Measurements from ENCODE around the gene GSC2. TPM values are rescaled to one million over a fixed set of nuclear protein-coding genes. Genes with fewer than 3 reads are reported as not detected.

Gene GSC2
- total RNA-seq, 2 experiments from 2014 or later, result not detected

DNA sequence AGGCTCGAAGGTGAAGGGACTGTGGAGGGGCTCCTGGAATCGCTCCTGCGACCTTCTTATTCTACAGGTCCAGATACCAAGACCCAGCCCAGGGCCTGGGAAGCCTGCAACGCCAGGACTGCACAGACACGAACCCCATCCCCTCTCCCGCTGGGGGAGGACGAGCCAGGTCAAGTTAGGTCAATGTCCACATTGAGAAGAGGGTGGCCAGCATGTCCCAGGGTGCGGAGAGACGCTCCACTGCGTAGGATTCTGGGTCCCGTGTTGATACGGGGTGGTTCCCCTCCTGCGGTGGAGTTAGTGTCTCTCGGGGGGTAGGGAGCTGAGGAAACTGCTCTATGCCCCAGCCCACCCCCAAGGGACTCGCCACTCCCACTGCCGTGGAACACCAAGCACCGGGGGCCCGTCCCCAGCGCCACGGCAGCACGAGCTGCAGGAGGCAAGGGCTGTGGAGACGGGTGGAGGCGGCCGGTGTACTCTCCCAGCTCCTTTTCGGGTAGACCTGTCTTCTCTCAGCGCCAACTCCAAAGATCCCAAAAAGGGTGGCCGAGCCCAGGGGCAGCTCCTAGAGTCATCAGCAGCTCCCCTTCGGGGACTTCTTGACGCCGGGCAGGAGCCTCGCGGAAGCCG is 1.6 kb downstream of the GSC2 start:
- Mint-ChIP-seq H3K36me3 (ENCODE audit: low read depth) (peaks cover 6% of the 10 kb centered on the region), H3K9me3 (no peaks in the 10 kb centered on the region), H3K4me1 (ENCODE audit: low read depth) (peaks cover 12% of the 10 kb centered on the region), H3K27ac (no peak overlapping the region), H3K27me3 (peaks cover 24% of the 10 kb centered on the region), H3K4me3 (no peak overlapping the region)
- POLR2A ChIA-PET, result interaction anchor here (0.6 to 1.0 kb wide), 2 partner anchors 27 to 1019 kb away, joined by 4 read pairs; no protein-coding TSS in a partner anchor
- DNase-seq (no peak), ATAC-seq (no peak)
- intact Hi-C loops (cut with micrococcal nuclease), result no loop called here
- CTCF ChIA-PET, result interaction anchor here (1.9 kb wide), 1 partner anchor 9 kb away, joined by 8 read pairs; no protein-coding TSS in a partner anchor
- TF ChIP-seq, protein P1, sequence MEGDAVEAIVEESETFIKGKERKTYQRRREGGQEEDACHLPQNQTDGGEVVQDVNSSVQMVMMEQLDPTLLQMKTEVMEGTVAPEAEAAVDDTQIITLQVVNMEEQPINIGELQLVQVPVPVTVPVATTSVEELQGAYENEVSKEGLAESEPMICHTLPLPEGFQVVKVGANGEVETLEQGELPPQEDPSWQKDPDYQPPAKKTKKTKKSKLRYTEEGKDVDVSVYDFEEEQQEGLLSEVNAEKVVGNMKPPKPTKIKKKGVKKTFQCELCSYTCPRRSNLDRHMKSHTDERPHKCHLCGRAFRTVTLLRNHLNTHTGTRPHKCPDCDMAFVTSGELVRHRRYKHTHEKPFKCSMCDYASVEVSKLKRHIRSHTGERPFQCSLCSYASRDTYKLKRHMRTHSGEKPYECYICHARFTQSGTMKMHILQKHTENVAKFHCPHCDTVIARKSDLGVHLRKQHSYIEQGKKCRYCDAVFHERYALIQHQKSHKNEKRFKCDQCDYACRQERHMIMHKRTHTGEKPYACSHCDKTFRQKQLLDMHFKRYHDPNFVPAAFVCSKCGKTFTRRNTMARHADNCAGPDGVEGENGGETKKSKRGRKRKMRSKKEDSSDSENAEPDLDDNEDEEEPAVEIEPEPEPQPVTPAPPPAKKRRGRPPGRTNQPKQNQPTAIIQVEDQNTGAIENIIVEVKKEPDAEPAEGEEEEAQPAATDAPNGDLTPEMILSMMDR (IDR thresholded peaks at IDR 0.05), result no peak

DNA sequence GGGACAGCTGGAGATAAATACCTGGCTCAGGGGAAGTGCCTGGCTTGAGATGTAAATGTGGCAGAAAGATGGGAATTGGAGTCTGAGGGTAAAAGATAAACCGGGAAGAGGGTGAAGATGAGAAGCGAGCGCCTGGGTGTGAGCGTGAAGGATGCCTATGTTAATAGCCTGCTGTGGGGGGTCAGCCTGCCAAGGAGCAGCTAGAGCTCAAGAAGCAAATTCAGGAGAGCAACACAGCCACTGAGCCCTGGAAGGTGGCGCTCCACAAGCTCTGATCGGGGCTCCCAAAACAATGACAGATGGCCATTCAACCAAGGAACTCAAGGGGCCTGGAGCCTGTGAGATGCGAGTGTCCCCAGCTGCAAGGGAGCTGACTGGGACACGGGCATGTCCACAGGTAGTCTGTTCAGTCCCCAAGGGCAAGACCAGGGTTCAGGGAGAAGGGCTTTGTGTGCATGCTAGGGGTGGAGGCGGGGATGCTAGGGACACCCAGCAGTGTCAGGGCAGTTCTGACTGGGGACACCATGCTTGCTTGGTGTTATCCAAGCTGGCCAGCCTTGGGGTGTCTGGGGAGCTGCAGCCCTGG is 2.8 kb downstream of the GSC2 start:
- TF ChIP-seq, protein P1 (IDR thresholded peaks at IDR 0.05), result no peak
- Mint-ChIP-seq H3K4me1 (ENCODE audit: low read depth) (peaks cover 18% of the 10 kb centered on the region), H3K36me3 (ENCODE audit: low read depth) (peaks cover 6% of the 10 kb centered on the region), H3K27ac (no peak overlapping the region), H3K27me3 (peaks cover 20% of the 10 kb centered on the region), H3K4me3 (no peak overlapping the region), H3K9me3 (no peaks in the 10 kb centered on the region)
- ChIA-PET CTCF (interaction anchor here (1.0 to 1.9 kb wide), 3 partner anchors 11 to 483 kb away, joined by 4 to 8 read pairs (median 5); no protein-coding TSS in a partner anchor), POLR2A (interaction anchor here (0.9 to 1.0 kb wide), 2 partner anchors 9 to 105 kb away, joined by 3 to 4 read pairs; no protein-coding TSS in a partner anchor)
- no peak for ATAC-seq
- intact Hi-C loops (cut with micrococcal nuclease), result no loop called here
- DNase-seq, result no peak

DNA sequence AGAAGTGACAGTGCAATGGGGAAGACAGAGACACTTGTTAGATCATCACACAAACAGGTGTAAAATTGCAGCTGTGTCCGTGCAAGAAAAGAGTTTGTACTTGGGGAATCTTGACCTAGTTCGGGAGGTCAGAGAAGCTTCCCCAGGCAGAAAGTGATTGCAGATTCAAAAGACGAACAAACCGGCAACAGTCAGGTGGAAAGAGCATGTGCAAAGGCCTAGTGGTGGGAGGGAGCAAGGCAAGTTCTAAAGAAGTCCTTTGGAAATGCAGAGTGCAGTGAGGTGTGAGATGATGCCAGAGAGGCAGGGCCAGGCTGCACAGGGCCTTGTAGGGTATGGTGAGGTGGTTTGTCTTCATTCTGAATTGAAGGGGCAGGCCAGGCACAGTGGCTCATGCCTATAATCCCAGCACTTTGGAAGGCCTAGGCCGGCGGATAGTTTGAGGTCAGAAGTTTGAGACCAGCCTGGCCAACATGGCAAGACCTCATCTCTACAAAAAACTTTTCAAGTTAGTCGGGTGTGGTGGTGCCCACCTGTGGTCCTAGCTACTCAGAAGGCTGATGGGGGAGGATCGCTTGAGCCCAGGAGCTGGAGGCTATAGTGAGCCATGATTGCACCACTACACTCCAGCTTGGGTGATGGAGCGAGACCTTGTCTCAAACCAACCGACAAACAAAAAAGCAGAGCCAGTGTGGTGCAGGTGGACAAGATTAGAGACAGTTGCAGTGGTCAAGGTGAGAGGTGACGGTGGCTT is 3.7 kb downstream of the GSC2 start:
- ChIA-PET POLR2A (interaction anchor here (0.9 to 1.0 kb wide), 2 partner anchors 10 to 106 kb away, joined by 3 to 4 read pairs; no protein-coding TSS in a partner anchor), CTCF (interaction anchor here (1.0 to 2.2 kb wide), 4 partner anchors 11 to 484 kb away, joined by 4 to 11 read pairs (median 6); partner anchors contain the start of gene SLC25A1)
- H3K4me1 Mint-ChIP-seq (ENCODE audit: low read depth), result peaks cover 18% of the 10 kb centered on the region
- no peak overlapping the region for H3K27ac Mint-ChIP-seq
- H3K9me3 Mint-ChIP-seq, result no peaks in the 10 kb centered on the region
- no peak overlapping the region for H3K4me3 Mint-ChIP-seq
- TF ChIP-seq, protein P1 (IDR thresholded peaks at IDR 0.05), result no peak
- H3K27me3 Mint-ChIP-seq, result peaks cover 14% of the 10 kb centered on the region
- H3K36me3 Mint-ChIP-seq (ENCODE audit: low read depth), result peaks cover 11% of the 10 kb centered on the region
- ATAC-seq (no peak), DNase-seq (peak; percentile 11)
- intact Hi-C loops (cut with micrococcal nuclease), result no loop called here

DNA sequence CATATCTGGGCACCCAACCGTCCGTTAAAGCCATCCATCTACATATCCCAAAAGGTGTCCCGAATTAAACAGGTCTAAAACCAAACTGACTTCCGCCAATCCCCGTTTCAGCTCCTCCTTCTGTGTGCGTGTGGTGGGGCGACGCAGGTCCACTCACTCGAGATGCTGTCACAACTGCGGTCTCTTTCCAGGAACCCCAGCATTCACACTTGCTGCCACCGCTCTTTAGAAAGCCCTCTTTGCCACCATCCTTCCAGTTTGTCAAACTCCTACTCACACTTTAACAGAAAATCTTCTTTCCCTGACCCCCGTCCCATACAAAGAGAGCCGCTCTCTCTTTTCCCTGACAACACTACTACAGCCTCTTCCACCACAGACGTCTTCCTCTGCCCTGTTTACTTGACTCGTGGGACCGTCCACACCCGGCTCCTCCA is 6.1 kb downstream of the GSC2 start:
- ATAC-seq (peak; percentile 45), DNase-seq (peak; percentile 72)
- Mint-ChIP-seq H3K36me3 (ENCODE audit: low read depth) (peaks cover 20% of the 10 kb centered on the region), H3K9me3 (no peaks in the 10 kb centered on the region), H3K4me3 (peak overlapping the region; percentile 92), H3K27me3 (peaks cover 2% of the 10 kb centered on the region), H3K4me1 (ENCODE audit: low read depth) (peaks cover 17% of the 10 kb centered on the region), H3K27ac (peak overlapping the region; percentile 97)
- intact Hi-C loops (cut with micrococcal nuclease), result no loop called here
- ChIA-PET POLR2A (interaction anchor here (0.6 to 1.9 kb wide), 12 partner anchors 10 to 288 kb away, joined by 3 to 5 read pairs (median 4); partner anchors contain the start of genes HIRA and MRPL40), CTCF (interaction anchor here (0.7 to 2.2 kb wide), 26 partner anchors 8 to 766 kb away, joined by 3 to 11 read pairs (median 4); partner anchors contain the start of genes DGCR2 and SLC25A1)
- TF ChIP-seq, protein P1 (IDR thresholded peaks at IDR 0.05), result no peak

Data from activated CD8-positive, alpha-beta T cell treated with anti-CD3 and anti-CD28 coated beads for 36 hours (primary cell).